Peyer's patch (tissue), 4 donors: ENCODE data around the gene SPDYE5. TPM values are rescaled to one million over a fixed set of nuclear protein-coding genes. Genes with fewer than 3 reads are reported as not detected.
"Not testable (repeated sequence)": the region's sequence is repeated elsewhere in the genome, so short reads cannot be mapped to it uniquely, and the experiment has no call there.

Source experiments
- DNase-seq, 3 donors: peaks; one replicate each; pipeline ENCODE4 v3.0.0-alpha.2; 2017 to 2019
- H3K27ac ChIP-seq, 4 donors: fragments of 200-600 bp; sonication (generic); one replicate each; pipeline ENCODE4 v1.5.1; 2016 to 2019
- H3K27me3 ChIP-seq, 2 donors: fragments of 200-600 bp; sonication (generic); one replicate each; pipeline ENCODE4 v1.5.1; 2019
- H3K36me3 ChIP-seq, 3 donors: fragments of 200-600 bp; sonication (generic); one replicate each; pipeline ENCODE4 v1.5.1; 2016 to 2019
- H3K4me1 ChIP-seq, 4 donors: fragments of 200-600 bp; sonication (generic); one replicate each; pipeline ENCODE4 v1.5.1; 2016 to 2019
- H3K4me3 ChIP-seq, 4 donors: fragments of 200-600 bp; sonication (generic); 1 replicate in 3 of 4; 2 replicates in 1 of 4; pipeline ENCODE4 v1.5.1; 2016 to 2019; ENCODE audit warnings: mild to moderate bottlenecking in 1 of 4
- H3K9me3 ChIP-seq, 4 donors: fragments of 200-600 bp; sonication (generic); one replicate each; pipeline ENCODE4 v1.5.1; 2016 to 2019; ENCODE audit warnings: mild to moderate bottlenecking in 1 of 4
- CTCF ChIP-seq, 6 experiments: fragments of 450-650 bp in 4 of 6; fragments of 200-600 bp in 2 of 6; sonication (generic) in 1 of 6; IDR thresholded peaks; one replicate each; pipeline ENCODE4 v1.5.1; 2017 to 2019; ENCODE audit warnings: antibody characterized with exemption in 6 of 6, mild to moderate bottlenecking in 3 of 6, moderate library complexity in 1 of 6
- POLR2A ChIP-seq, 2 donors: fragments of 450-650 bp; IDR thresholded peaks; one replicate each; pipeline ENCODE4 v1.5.1; 2017; ENCODE audit warnings: antibody characterized with exemption in 2 of 2, mild to moderate bottlenecking in 2 of 2, moderate library complexity in 2 of 2
- total RNA-seq, 4 donors: library from RNA; depleted of rRNA; stranded (reverse); fragments of >200 nt; gene quantifications; one replicate each; pipeline ENCODE4 v1.1.0, GENCODE V29; 2016

The SPDYE5 gene
- total RNA-seq, 4 donors from 2014 or later, result not detected

- TF ChIP-seq POLR2A (IDR thresholded peaks at IDR 0.05), result peak in 1 of 2 donors; percentile 43
- DNase-seq, result peak; percentile 90 to 97 (median 93)
- H3K9me3 ChIP-seq, result not testable (repeated sequence)
Measured at GRCh38 chr7:75485979-75486643, 6.0 kb upstream of the SPDYE5 start, which contains the start of gene POM121C. Gene POM121C (minus strand): TSS chr7:75486299. CDS start chr7:75441496, 44,803 bp downstream.

GRCh38 chr7:75509033-75509432 lies 16.9 kb downstream of the SPDYE5 start:
- H3K27ac ChIP-seq, DNase-seq: not testable (repeated sequence)

More at GRCh38 chr7:75485979-75486643, 6.0 kb upstream of the SPDYE5 start, which contains the start of gene POM121C:
- not testable (repeated sequence) for H3K27me3 ChIP-seq, H3K36me3 ChIP-seq, H3K4me1 ChIP-seq
- Histone ChIP-seq H3K4me3 (peak within 1 kb of the TSS; percentile 53 to 74 (median 73)), H3K27ac (peak within 1 kb of the TSS; percentile 63 to 87 (median 76))

GRCh38 chr7:75518842-75519241 lies 26.7 kb downstream of the SPDYE5 start:
- not testable (repeated sequence) for H3K9me3 ChIP-seq, DNase-seq, H3K4me3 ChIP-seq, H3K4me1 ChIP-seq, H3K27ac ChIP-seq, H3K27me3 ChIP-seq
- peaks cover 0 to 49% (median 0%) of the 10 kb centered on the region in 3 donors for H3K36me3 ChIP-seq

More at GRCh38 chr7:75509033-75509432, 16.9 kb downstream of the SPDYE5 start:
- not testable (repeated sequence) for H3K4me1 ChIP-seq, H3K27me3 ChIP-seq, H3K9me3 ChIP-seq, H3K36me3 ChIP-seq, H3K4me3 ChIP-seq

GRCh38 chr7:75521727-75522126 lies 29.6 kb downstream of the SPDYE5 start:
- not testable (repeated sequence) for H3K27me3 ChIP-seq, H3K27ac ChIP-seq, DNase-seq, H3K4me3 ChIP-seq, H3K9me3 ChIP-seq, H3K4me1 ChIP-seq
- peaks cover 0 to 61% (median 0%) of the 10 kb centered on the region in 3 donors for H3K36me3 ChIP-seq

- H3K27me3 ChIP-seq, H3K9me3 ChIP-seq: not testable (repeated sequence)
- peaks cover 0 to 32% (median 0%) of the 10 kb centered on the region in 3 donors for H3K36me3 ChIP-seq
- H3K4me3 ChIP-seq, result peak overlapping the region; percentile 66 to 94 (median 82)
- H3K4me1 ChIP-seq, result peaks cover 0 to 12% (median 2%) of the 10 kb centered on the region in 4 donors
- DNase-seq, result peak in 1 of 3 donors; percentile 43
- H3K27ac ChIP-seq, result peak overlapping the region; percentile 68 to 86 (median 78)
Measured at GRCh38 chr7:75527224-75527722, 35.2 kb downstream of the SPDYE5 start.

- Histone ChIP-seq H3K9me3 (no peaks in the 10 kb centered on the region), H3K4me1 (peaks cover 0 to 7% (median 2%) of the 10 kb centered on the region in 4 donors), H3K4me3 (no peak overlapping the region), H3K36me3 (peaks cover 0 to under 1% (median 0%) of the 10 kb centered on the region in 3 donors), H3K27ac (no peak overlapping the region), H3K27me3 (no peaks in the 10 kb centered on the region)
- TF ChIP-seq POLR2A (IDR thresholded peaks at IDR 0.05) (no peak), CTCF (IDR thresholded peaks at IDR 0.05) (no peak)
- DNase-seq, result peak in 1 of 3 donors; percentile 35
Measured at GRCh38 chr7:75531359-75531821, 39.3 kb downstream of the SPDYE5 start.

GRCh38 chr7:75532639-75533038 lies 40.5 kb downstream of the SPDYE5 start:
- DNase-seq, result peak in 1 of 3 donors; percentile 10
- TF ChIP-seq CTCF (IDR thresholded peaks at IDR 0.05) (no peak), POLR2A (IDR thresholded peaks at IDR 0.05) (no peak)
- Histone ChIP-seq H3K4me1 (no peaks in the 10 kb centered on the region), H3K27ac (no peak overlapping the region), H3K9me3 (no peaks in the 10 kb centered on the region), H3K4me3 (no peak overlapping the region), H3K27me3 (no peaks in the 10 kb centered on the region), H3K36me3 (peaks cover 0 to 11% (median 0%) of the 10 kb centered on the region in 3 donors)

GRCh38 chr7:75533926-75534325 lies 41.8 kb downstream of the SPDYE5 start:
- no peaks in the 10 kb centered on the region for H3K9me3 ChIP-seq
- H3K36me3 ChIP-seq, result peaks cover 0 to 11% (median 0%) of the 10 kb centered on the region in 3 donors
- no peak overlapping the region for H3K4me3 ChIP-seq
- no peaks in the 10 kb centered on the region for H3K27me3 ChIP-seq
- DNase-seq, result peak in 1 of 3 donors; percentile 13
- TF ChIP-seq CTCF (IDR thresholded peaks at IDR 0.05) (no peak), POLR2A (IDR thresholded peaks at IDR 0.05) (no peak)
- no peaks in the 10 kb centered on the region for H3K4me1 ChIP-seq
- no peak overlapping the region for H3K27ac ChIP-seq
